ENCODE results near the gene CDKN2C.

The CDKN2C gene

DNA sequence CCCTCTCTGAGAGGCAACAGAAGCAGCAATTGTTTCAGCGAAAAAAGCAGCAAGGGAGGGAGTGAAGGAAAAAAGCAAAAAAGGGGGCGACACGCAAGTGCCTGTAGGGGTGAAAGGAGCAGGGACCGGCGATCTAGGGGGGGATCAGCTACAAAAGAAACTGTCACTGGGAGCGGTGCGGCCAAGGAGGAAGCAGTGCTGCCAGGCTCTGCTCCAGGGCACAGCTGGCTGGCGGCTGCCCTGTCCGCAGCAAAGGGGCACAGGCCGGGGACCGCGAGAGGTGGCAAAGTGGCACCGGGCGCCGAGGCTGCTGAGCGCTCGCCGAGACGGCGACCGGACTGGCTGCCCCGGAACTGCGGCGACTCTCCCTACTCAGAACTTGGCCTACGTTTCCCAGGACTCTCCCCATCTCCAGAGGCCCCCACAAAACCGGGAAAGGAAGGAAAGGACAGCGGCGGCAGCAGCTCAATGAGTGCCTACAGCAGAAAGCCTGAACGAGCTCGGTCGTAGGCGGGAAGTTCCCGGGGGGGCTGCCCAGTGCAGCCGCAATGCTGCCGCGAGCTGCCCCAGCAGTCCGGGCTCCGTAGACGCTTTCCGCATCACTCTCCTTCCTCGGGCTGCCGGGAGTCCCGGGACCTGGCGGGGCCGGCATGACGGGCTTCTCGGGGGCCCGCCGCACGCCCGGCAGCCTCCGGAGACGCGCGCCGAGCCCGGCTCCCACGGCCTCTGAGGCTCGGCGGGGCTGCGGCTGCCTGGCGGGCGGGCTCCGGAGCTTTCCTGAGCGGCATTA, 1.0 kb upstream of the CDKN2C start:
- TF ChIP-seq TEAD4 (IDR thresholded peaks at IDR 0.05), result 0 out of 2 replicates have a peak, but pooled peaks have one; percentile 7
- peak; percentile 39; the same call in 1 of the 2 replicates for TF ChIP-seq TAF1 (IDR thresholded peaks at IDR 0.05; ENCODE audit: low read depth)
- TF ChIP-seq CREB1 (IDR thresholded peaks at IDR 0.05; ENCODE audit: low read depth), result no peak

DNA sequence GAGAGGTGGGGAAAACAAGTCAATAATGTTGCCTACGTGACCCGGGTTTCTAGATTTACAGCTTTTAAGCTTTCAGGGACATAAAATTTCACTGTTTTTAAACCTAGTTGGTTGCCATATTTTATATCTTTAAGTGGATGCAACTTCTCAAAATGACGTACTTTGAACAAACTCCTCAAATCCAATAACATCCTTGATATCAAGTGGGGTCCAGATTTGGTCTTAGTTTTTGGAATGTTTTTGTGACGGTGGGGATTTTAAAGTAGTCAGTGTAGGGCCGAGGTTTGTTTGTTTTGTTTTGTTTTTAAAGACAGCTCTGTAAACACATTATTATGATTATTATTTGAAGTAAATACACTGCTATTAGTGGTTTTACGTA, 453 bp downstream of the CDKN2C start:
- no peak for TF ChIP-seq EP300 (IDR thresholded peaks at IDR 0.05; ENCODE audit: borderline replicate concordance)
- TF ChIP-seq CEBPB (IDR thresholded peaks at IDR 0.05), result no peak
- no peak for TF ChIP-seq MAX (IDR thresholded peaks at IDR 0.05)
- TF ChIP-seq RAD21 (IDR thresholded peaks at IDR 0.05; ENCODE audit: low read depth), result no peak
- no peak for TF ChIP-seq NFIC (IDR thresholded peaks at IDR 0.05)
- TF ChIP-seq USF1 (IDR thresholded peaks at IDR 0.05), result no peak
- no peak for TF ChIP-seq FOXM1 (IDR thresholded peaks at IDR 0.05; ENCODE audit: borderline replicate concordance, low read depth)
- no peak for TF ChIP-seq CREB1 (IDR thresholded peaks at IDR 0.05; ENCODE audit: low read depth)

DNA sequence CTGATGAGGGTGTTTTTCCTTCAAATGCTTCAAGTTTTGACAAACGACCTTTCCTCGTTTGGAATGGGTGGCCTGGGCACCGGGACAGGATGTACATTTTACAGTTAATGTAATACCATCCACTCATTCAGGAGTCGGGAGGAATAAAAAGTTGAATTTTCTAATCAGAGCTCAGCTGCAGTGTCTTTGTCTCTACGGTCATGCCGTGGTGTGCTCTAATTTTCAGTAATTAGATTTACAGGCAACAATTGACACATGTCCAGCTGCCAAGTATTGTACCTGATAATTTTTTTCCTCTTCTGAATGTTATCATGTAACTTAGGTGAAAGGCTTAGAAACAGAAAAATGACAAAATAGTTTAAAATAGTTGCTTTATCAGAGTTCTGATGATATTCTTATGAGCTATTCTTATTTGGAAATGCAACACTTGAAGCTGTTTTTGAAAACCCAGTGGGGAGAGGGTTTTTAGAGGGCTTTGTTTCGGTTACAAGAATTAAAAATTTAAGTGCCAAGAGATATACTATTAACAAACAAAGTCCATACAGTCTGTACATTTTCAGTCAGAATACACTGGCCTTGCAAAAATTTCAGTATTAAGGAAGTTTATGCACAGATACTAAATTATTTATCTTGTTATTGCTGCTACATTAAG, 1.0 kb downstream of the CDKN2C start:
- TF ChIP-seq USF1 (IDR thresholded peaks at IDR 0.05) (no peak), FOXM1 (IDR thresholded peaks at IDR 0.05; ENCODE audit: borderline replicate concordance, low read depth) (no peak), RAD21 (IDR thresholded peaks at IDR 0.05; ENCODE audit: low read depth) (no peak), MAX (IDR thresholded peaks at IDR 0.05) (no peak)

DNA sequence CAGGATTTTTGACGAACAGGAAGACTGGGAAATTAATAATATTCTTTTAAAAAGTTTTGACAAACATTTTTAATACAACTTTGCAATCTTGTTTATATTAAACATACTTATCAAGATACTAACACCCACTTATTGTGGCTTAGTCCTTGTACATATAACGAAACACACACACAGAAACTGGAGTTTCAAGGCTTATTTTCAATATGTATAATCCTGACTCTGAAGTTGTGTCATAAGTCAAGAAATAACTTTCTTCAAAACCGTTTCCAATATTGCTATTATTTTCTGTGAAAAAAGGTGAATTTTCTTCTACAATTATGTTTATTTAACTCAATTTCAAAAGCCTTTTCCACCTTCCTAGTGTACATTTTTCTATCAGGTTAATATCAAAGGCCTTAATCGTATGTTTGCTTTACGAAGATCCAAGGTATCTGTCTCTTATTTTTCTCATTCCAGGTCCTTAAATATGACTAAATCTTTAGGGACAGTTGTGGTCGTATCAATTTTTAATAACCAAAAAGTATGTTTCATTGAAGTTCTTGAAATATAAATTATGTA, 1.8 kb downstream of the CDKN2C start:
- TF ChIP-seq ZBTB7A (IDR thresholded peaks at IDR 0.05; ENCODE audit: low read depth) (no peak), NFIC (IDR thresholded peaks at IDR 0.05) (no peak), TEAD4 (IDR thresholded peaks at IDR 0.05) (no peak), EP300 (IDR thresholded peaks at IDR 0.05; ENCODE audit: borderline replicate concordance) (no peak)

DNA sequence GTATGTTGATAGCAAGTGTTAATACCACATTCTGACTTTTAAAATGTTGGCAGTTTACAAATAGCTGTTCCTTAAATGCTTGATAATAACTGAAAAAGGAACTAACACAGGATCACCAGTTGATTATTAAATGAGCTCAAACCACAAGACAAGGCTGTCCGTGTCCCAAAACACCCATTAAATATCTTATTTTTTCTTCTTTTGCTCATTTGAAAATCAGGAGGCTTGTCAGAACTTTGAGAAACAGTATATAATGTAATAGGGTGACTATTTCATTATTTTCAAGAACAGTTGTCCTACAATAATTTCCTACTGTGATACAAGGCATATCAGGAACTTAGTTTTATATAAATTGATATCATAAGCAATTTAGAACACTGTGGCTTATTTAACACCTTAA, 2.7 kb downstream of the CDKN2C start:
- TF ChIP-seq NFIC (IDR thresholded peaks at IDR 0.05) (no peak), MAX (IDR thresholded peaks at IDR 0.05) (no peak), RAD21 (IDR thresholded peaks at IDR 0.05; ENCODE audit: low read depth) (no peak), YY1 (IDR thresholded peaks at IDR 0.05; ENCODE audit: low read depth) (no peak), TAF1 (IDR thresholded peaks at IDR 0.05; ENCODE audit: low read depth) (no peak), CEBPB (IDR thresholded peaks at IDR 0.05) (no peak), USF1 (IDR thresholded peaks at IDR 0.05) (no peak), CREB1 (IDR thresholded peaks at IDR 0.05; ENCODE audit: low read depth) (no peak), FOXM1 (IDR thresholded peaks at IDR 0.05; ENCODE audit: borderline replicate concordance, low read depth) (no peak), ZBTB7A (IDR thresholded peaks at IDR 0.05; ENCODE audit: low read depth) (no peak), TCF12 (IDR thresholded peaks at IDR 0.05; ENCODE audit: low read depth) (no peak), TEAD4 (IDR thresholded peaks at IDR 0.05) (no peak), EGR1 (IDR thresholded peaks at IDR 0.05) (no peak), EP300 (IDR thresholded peaks at IDR 0.05; ENCODE audit: borderline replicate concordance) (no peak)
- TF ChIP-seq, protein P1, sequence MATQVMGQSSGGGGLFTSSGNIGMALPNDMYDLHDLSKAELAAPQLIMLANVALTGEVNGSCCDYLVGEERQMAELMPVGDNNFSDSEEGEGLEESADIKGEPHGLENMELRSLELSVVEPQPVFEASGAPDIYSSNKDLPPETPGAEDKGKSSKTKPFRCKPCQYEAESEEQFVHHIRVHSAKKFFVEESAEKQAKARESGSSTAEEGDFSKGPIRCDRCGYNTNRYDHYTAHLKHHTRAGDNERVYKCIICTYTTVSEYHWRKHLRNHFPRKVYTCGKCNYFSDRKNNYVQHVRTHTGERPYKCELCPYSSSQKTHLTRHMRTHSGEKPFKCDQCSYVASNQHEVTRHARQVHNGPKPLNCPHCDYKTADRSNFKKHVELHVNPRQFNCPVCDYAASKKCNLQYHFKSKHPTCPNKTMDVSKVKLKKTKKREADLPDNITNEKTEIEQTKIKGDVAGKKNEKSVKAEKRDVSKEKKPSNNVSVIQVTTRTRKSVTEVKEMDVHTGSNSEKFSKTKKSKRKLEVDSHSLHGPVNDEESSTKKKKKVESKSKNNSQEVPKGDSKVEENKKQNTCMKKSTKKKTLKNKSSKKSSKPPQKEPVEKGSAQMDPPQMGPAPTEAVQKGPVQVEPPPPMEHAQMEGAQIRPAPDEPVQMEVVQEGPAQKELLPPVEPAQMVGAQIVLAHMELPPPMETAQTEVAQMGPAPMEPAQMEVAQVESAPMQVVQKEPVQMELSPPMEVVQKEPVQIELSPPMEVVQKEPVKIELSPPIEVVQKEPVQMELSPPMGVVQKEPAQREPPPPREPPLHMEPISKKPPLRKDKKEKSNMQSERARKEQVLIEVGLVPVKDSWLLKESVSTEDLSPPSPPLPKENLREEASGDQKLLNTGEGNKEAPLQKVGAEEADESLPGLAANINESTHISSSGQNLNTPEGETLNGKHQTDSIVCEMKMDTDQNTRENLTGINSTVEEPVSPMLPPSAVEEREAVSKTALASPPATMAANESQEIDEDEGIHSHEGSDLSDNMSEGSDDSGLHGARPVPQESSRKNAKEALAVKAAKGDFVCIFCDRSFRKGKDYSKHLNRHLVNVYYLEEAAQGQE (IDR thresholded peaks at IDR 0.05; ENCODE audit: low read depth), result no peak

- no peak for TF ChIP-seq CEBPB (IDR thresholded peaks at IDR 0.05)
- no peak for TF ChIP-seq YY1 (IDR thresholded peaks at IDR 0.05; ENCODE audit: low read depth)
- no peak for TF ChIP-seq EGR1 (IDR thresholded peaks at IDR 0.05)
- TF ChIP-seq RAD21 (IDR thresholded peaks at IDR 0.05; ENCODE audit: low read depth), result no peak
- no peak for TF ChIP-seq TCF12 (IDR thresholded peaks at IDR 0.05; ENCODE audit: low read depth)
- no peak for TF ChIP-seq EP300 (IDR thresholded peaks at IDR 0.05; ENCODE audit: borderline replicate concordance)
- TF ChIP-seq FOXM1 (IDR thresholded peaks at IDR 0.05; ENCODE audit: borderline replicate concordance, low read depth), result no peak
- TF ChIP-seq ZBTB7A (IDR thresholded peaks at IDR 0.05; ENCODE audit: low read depth), result no peak
- no peak for TF ChIP-seq NFIC (IDR thresholded peaks at IDR 0.05)
- TF ChIP-seq MAX (IDR thresholded peaks at IDR 0.05), result no peak
- TF ChIP-seq TEAD4 (IDR thresholded peaks at IDR 0.05), result no peak
- TF ChIP-seq CREB1 (IDR thresholded peaks at IDR 0.05; ENCODE audit: low read depth), result no peak
- no peak for TF ChIP-seq TAF1 (IDR thresholded peaks at IDR 0.05; ENCODE audit: low read depth)
- TF ChIP-seq, protein P1 (IDR thresholded peaks at IDR 0.05; ENCODE audit: low read depth), result no peak
- no peak for TF ChIP-seq USF1 (IDR thresholded peaks at IDR 0.05)
Measured at GRCh38 chr1:50973255-50973654, 3.2 kb downstream of the CDKN2C start.

All from Ishikawa (cell line).